GM12801 (cell line): ENCODE measurements around the gene SH3BGRL3.

Experiments used
- TF ChIP-seq, protein P1 (sequence below): IDR thresholded peaks from one replicate; pipeline ENCODE4 v1.5.1; 2011; ENCODE audit warnings: control low read depth; ENCODE audit not compliant: insufficient read length; ENCODE audit errors: extremely low read depth

Gene SH3BGRL3

GRCh38 chr1:26327956-26328362 is 48.1 kb downstream of the SH3BGRL3 start:
- TF ChIP-seq, protein P1, sequence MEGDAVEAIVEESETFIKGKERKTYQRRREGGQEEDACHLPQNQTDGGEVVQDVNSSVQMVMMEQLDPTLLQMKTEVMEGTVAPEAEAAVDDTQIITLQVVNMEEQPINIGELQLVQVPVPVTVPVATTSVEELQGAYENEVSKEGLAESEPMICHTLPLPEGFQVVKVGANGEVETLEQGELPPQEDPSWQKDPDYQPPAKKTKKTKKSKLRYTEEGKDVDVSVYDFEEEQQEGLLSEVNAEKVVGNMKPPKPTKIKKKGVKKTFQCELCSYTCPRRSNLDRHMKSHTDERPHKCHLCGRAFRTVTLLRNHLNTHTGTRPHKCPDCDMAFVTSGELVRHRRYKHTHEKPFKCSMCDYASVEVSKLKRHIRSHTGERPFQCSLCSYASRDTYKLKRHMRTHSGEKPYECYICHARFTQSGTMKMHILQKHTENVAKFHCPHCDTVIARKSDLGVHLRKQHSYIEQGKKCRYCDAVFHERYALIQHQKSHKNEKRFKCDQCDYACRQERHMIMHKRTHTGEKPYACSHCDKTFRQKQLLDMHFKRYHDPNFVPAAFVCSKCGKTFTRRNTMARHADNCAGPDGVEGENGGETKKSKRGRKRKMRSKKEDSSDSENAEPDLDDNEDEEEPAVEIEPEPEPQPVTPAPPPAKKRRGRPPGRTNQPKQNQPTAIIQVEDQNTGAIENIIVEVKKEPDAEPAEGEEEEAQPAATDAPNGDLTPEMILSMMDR, result no peak

DNA sequence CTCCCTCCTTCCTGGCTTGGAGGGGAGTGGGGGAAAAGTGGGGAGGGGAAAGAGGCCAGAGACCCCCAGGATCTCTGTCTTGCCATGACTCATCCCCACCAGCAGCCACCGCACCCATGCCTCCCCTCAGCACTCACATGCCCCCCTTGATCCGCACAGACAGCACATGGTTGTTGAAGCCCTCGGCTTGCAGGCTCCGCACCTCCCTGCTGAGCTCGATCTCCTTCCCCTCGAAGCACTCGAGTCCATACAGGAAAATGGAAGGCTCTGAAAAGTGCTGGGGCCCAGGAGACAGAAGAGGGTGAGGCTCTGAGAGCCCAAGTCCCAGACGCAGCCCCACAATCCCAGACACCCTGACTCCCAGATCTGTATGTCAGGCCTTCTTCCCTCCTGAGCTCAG is 48.7 kb downstream of the SH3BGRL3 start:
- TF ChIP-seq, protein P1, result no peak

DNA sequence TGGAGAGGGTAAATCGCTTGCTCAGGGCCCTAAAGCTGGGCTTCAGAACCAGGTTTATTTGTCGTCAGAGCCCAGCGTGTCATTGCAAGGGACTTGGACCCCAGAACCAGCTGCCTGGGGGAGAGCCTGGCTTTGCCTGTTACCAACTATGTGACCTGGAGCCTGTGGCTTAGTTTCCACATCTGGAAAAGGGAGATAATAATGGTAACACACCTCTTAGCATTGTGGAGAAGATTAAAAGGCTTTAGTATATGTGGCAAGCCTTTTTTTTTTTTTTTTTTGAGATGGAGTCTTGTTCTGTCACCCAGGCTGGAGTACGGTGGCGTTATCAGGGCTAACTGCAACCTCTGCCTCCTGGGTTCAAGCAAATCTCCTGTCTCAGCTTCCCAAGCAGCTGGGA is 50.4 kb downstream of the SH3BGRL3 start:
- TF ChIP-seq, protein P1, result no peak
